NCI-H2227 (cell line): ENCODE results near the gene UNC5C.

Experiments used
- DNase-seq: peaks from one replicate; lab custom pipeline; 2025; ENCODE audit not compliant: unreplicated experiment; lab: John Stamatoyannopoulos, UW

The UNC5C gene

DNA sequence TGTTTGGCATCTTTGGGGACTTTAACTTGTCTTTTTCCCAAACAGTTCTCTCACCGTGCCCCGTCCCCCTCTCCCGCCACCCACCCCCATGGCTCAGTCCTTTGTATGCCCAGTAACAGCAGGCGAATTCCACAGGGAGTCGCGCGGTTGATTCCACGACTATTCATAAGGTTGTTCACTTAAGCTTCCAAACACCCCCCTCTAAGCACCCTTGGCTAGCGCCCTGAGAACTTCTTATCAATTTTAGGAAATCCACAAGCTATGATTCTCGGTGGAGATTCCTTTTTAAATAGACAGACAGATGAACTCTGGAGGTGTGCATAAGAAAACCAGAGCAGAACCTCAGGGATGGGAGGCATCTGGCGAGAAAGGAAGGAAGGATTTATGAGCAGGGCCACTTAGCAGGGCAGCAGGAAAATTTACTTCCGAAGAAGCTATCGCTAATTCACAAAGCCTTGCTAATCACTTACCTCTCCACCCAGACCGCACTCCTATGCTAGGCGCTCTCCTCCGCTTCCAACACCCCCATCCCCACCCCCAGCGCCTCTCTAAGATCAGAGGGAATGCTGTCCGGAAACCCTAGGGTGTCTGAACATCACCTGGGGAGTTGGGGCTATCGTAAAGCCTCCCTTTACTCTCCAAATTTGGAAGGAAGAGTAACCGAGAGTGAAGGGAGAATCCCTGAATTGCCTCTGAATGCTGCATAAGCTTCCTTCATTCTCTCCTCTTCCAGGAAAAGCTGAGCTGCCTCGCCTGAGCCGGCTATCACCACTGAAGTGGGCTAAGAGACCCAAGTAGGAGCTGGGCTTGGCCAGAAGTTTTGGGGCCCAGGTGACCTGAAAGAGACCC is 1.7 kb downstream of the UNC5C start:
- DNase-seq = peak; percentile 16

- no peak for DNase-seq
Measured at GRCh38 chr4:95546221-95546620, 2.6 kb downstream of the UNC5C start.

DNA sequence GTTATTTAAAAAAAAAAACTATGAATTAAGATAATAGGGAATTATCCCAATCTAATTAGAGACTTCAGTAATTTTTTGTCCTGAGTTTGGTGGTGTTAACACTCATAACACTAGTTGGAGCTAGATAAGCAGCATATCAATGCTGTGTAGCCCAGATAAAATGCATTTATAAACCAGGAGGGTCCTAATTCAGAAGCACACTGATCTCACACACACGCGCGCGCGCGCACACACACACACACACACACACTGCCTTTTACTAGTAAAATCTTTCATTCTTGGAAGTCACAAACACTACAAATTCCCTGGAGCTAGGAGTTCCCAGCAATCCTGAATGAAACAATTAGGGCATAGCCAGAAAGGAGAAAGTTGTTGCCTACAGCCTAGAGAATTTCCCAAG is 3.2 kb downstream of the UNC5C start:
- peak; percentile 3 for DNase-seq

DNA sequence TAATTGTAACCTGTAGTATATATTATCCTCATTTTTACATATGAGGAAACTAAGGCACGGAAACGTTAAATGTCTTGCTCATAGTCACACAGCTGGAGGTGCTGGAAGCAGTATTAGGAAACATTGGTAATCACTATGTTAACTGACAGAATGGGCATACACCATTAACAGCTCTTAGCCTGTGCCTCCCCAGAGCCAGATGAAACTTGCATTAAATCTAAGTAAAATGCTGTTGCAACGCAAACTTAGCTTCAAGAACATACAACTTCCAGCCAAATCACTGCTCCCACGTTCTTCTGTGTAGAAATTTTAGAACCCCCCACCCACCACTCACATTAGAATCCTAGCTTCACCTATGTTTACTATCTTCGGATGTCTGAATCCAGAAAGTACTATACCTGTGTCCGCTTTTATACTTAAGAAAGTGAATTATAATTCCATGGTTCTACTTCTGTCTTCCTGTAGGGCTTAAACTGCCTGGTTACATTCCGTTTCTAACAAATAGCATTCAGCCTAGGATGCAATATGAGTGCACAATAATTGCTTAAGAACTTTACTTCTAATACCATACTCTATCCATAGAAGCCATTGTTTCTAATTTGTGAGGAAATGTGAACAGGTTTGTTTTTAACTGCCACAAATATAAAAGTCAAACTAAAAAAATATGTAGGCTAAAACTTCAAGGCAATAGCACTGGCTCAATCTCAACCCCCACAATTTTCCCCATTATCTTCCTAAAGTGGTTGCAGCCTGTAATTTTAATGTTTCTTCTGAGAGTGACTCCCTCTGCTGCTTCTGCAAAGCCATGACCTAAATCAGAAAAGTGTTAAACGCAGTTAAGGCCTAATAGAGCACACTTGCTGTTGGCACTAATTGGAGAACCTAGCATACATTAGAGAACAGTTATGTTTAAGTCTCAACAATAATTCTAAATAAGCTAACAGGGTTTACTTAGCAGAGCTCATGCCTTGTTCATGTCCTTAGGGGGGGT is 4.4 kb downstream of the UNC5C start:
- peak; percentile 23 for DNase-seq

DNA sequence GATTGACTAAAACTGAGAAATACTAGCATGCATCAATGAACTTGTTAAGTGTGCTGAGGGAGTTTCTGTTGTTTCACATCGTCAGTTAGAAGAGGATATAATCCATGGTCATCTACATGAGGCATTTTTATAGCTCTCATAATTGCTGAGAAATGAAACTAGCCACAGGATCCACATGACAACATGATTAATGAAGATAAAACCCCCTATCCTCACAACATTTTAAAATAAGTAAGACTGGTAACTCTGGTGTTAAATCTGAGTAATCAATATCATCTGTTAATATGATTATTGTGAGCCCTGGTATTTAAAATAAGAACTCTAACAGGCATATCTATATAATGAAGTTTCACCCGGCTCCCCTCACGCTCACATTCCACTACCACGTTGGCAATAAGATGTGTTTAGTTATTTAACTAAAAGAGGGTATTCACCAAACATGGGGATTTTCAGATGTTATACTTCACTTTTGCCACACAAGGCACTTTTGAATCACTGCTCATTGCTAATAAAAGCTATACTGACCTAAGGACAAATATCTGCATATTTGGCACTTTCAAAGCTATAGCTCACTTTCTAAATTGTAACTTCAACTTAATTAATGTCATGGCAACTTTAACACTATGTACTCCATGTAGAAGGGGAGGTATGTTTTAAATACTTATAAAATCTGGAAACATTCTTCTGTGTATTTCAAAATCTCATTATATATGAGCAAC is 6.7 kb downstream of the UNC5C start:
- no peak for DNase-seq

- no peak for DNase-seq
Measured at GRCh38 chr4:95541094-95541493, 7.7 kb downstream of the UNC5C start.

GRCh38 chr4:95540227-95540626 is 8.5 kb downstream of the UNC5C start:
- no peak for DNase-seq

DNA sequence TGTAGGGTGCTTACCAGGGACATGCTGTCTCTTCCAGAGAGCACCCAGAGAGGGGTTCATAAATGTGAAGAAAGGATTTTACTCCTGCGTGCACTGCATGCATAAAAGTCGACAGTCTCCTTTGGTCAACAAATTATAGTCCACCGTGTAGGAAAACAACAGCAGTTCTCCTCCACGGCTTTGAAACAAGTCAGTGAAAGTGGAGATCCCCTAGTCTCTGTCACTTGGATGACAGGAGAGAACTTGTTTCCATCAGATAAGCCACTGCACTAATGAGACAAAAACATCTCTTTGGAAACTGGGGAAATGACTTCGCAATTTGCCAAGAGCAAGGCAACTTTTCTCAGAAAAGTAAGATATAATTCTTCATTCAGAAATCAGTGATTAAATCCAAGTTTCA is 9.7 kb downstream of the UNC5C start:
- DNase-seq = no peak

- peak; percentile 7 for DNase-seq
Measured at GRCh38 chr4:95537863-95538488, 10.8 kb downstream of the UNC5C start.

GRCh38 chr4:95537191-95537590 is 11.6 kb downstream of the UNC5C start:
- no peak for DNase-seq

DNA sequence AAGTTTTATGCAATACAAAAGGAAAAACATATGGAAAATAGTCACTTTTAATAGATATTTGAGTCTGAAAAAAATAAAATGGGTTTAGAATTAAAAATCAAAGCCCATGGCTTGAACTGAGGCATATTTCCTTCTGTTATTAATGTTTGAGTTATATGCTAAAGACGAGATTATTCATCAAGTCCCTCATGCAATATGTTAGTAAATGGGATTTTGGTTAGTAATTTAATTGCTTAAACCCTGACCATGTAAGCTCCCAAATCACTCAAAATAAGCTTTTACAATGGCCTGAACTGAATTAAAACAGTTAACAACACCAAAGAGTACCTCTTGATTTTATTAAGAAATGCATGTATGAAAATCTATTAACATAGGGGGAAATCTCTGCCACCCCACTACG is 12.1 kb downstream of the UNC5C start:
- DNase-seq = no peak

DNA sequence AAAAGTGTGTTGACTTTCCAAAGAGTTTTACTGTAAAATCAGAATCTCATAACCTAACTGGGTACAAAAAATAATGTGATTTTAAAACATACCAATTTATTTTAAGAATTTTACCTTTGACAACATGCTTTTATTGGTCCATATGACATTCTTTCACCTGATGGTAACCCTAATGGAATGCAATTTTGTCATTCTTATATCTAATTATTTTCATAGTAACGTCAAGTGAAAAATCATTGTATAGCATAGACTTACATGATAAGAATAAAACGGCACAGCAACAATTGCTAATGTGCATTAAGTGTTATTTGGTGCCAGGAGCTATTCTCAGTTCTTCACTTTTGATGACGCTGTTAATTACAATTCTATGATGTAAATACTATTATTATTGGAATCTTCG is 13.6 kb downstream of the UNC5C start:
- DNase-seq = no peak

DNA sequence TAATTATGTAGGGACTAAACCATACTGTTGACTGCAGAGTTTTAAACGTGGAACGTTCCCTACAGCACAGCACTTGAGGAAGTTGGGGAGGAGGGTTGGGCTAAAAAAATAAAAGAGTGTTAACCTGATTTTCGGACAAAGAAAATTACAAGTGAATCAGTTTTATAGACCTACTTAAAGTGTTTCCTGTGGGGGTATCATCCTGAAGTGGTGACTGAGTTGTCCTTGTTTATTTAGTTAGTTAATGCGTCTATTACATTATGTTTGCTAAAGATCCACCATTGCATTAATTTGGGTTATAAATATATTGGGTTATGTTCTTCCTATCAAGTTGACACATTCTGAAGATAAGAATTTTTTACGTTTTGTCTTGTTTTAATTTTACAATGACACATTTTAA is 14.7 kb downstream of the UNC5C start:
- DNase-seq = no peak

GRCh38 chr4:95533254-95533653 is 15.5 kb downstream of the UNC5C start:
- DNase-seq = no peak

DNA sequence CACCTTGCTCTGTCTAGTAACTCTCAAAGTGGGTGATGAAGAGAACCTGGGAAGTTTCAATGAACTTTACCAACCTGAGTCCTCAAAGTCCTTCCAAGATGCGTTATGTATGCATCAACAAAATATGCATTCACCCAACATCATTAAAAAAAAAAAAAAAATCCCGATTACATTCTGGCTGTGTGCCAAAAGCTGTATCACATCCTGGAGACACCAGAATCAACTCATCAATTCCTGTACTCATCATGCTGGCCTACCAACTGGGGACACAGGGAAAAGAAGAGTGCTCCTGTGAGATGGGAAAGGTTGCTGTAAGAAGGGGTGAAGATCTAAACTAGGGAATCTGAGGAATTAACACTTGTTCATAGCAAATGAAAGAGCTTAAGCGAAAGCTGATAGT is 16.5 kb downstream of the UNC5C start:
- DNase-seq = no peak

GRCh38 chr4:95531141-95531540 is 17.6 kb downstream of the UNC5C start:
- DNase-seq = peak; percentile 77

GRCh38 chr4:95529946-95530345 is 18.8 kb downstream of the UNC5C start:
- DNase-seq = no peak

DNA sequence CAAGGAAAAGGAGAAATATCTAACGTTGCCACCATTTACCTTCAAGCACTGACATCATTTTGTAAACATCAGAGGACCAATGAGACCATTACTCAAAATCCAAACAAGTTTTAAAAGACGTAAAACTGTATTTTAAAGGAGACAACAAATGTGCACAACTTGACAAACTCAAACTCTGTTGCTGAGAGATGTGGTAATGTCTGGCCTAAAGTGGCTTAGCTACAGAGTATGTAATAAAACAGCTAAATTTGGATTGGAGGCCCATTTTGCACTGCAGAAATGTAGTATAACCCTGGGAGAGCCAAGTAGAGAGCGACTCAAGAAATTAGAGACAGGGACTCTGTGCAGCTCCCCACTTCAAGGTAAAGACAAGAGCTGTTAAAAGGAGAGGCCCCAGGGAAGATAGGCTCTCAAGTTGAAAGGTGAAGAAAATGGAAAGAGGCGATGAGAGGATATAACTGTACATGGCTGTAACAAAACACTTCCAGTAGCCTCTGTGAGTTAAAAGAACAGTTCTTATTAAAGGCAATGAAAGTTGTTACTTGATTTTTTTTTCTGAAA is 20.3 kb downstream of the UNC5C start:
- peak; percentile 2 for DNase-seq

- no peak for DNase-seq
Measured at GRCh38 chr4:95526075-95526474, 22.7 kb downstream of the UNC5C start.

DNA sequence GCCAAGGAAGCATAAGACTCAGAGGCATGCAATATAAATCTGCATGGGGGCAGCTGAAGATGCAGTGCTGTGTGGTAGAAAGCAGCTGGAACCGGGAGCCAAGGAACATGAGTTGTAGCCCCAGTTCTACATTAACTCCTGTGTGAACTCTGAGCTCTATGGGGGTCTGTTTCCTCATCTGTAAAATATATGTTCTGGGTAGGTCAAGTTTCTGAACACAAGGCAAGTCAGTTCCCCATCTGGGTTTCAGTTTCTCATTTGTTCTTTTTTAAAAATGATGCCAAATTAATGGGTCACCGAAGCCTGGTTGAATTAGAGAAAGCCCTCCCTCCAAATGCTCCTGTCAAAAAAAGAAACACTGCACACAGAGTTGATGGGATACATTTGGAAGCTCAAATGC is 24.0 kb downstream of the UNC5C start:
- DNase-seq = no peak

GRCh38 chr4:95524184-95524583 is 24.6 kb downstream of the UNC5C start:
- no peak for DNase-seq
